Neural progenitor cell (in vitro differentiated cells): ENCODE results near the gene PTPRT.

ENCODE experiments used
- EZH2 ChIP-seq: fragments of 200-600 bp; sonication (generic); IDR thresholded peaks from 2 replicates; pipeline ENCODE4 v1.6.1; 2017; ENCODE audit warnings: antibody characterized with exemption, mild to moderate bottlenecking, moderate library complexity
- EZH2phosphoT487 ChIP-seq: fragments of 200-600 bp; sonication (generic); IDR thresholded peaks from 2 replicates; pipeline ENCODE4 v1.6.1; 2017; ENCODE audit warnings: antibody characterized with exemption
- TF ChIP-seq, protein P1 (sequence below): fragments of 200-600 bp; sonication (generic); IDR thresholded peaks from 2 replicates; pipeline ENCODE4 v1.5.1; 2017; ENCODE audit warnings: antibody characterized with exemption, mild to moderate bottlenecking

DNA sequence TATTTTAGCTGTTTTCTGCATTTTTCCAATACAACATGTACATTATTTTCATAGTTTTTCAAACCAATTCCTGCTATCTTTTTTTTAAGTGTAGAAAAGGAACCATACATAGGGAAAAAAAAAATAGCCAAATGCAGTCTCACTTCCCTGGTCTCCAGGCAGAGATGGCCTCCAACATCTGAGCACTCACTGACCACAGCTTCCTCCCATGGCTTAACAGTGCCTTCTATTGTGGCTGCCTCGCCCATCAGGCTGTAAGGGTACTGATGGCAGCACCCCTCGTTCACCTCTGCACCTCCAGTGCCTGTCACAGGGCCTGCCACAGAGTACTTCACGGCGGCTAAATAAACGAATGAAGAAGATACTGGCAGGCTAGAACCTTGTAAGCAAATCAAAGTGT, 591.1 kb downstream of the PTPRT start:
- TF ChIP-seq, protein P1, sequence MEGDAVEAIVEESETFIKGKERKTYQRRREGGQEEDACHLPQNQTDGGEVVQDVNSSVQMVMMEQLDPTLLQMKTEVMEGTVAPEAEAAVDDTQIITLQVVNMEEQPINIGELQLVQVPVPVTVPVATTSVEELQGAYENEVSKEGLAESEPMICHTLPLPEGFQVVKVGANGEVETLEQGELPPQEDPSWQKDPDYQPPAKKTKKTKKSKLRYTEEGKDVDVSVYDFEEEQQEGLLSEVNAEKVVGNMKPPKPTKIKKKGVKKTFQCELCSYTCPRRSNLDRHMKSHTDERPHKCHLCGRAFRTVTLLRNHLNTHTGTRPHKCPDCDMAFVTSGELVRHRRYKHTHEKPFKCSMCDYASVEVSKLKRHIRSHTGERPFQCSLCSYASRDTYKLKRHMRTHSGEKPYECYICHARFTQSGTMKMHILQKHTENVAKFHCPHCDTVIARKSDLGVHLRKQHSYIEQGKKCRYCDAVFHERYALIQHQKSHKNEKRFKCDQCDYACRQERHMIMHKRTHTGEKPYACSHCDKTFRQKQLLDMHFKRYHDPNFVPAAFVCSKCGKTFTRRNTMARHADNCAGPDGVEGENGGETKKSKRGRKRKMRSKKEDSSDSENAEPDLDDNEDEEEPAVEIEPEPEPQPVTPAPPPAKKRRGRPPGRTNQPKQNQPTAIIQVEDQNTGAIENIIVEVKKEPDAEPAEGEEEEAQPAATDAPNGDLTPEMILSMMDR = no peak
- TF ChIP-seq EZH2phosphoT487 = no peak
- no peak for TF ChIP-seq EZH2
